Measurements from ENCODE around the gene ZNF665.
"Not testable (repeated sequence)": the region's sequence is repeated elsewhere in the genome, so short reads cannot be mapped to it uniquely, and the experiment has no call there.

The ZNF665 gene

DNA sequence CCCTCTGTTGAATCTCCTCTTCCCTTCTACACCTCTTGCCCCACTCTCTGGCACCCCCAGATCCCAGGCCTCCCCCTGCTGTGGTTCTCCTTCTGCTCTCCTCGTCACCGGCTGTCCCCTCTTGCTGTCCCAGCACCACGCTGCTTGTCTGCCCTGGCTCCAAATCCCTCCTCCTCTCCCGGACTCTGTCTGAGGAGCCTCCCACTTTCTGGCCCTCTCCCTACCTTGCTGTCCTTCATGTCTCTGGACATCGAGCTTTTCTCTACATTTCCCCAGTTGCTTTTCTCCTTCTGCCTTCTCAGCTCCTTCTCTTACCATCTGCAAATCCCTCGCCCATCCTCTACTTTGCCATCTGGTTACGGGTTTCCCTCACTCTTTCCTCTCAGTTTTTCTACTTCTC, 35.5 kb downstream of the ZNF665 start:
- DNase-seq = no peak

DNA sequence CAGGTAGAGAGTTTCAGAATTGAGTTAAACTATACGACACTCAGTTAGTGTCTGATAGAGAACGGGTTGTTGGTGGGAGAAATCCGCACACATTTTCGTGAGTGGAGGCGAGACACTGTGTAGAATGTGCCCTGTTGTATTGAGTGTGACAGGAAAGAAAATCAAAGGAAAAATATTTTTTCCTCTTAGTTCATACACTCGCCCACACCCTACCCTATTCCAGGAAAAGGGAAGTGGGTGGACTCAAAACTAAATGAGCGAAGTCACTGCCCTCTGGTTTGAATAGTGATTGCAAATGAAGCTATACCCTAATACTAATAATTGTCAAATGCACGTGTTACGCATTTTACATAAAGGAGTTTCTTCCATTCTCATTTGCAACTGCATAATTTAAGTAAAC, 36.3 kb downstream of the ZNF665 start:
- DNase-seq = no peak

DNA sequence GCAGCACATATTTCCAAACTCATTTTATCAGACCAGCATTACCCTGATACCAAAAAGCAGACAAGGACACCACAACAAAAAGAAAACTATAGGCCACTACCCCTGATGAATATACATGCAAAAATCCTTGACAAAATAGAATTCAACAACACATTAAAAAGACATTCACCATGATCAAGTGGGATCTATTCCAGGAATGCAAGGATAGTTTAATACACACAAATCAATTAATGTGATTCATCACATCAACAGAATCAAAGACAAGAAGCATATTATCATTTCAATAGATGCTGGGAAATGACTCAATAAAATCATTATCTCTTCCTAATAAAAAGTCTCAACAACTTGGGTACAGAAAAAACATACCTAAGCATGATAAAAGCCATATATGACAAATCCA, 45.5 kb downstream of the ZNF665 start:
- no peak for DNase-seq

DNA sequence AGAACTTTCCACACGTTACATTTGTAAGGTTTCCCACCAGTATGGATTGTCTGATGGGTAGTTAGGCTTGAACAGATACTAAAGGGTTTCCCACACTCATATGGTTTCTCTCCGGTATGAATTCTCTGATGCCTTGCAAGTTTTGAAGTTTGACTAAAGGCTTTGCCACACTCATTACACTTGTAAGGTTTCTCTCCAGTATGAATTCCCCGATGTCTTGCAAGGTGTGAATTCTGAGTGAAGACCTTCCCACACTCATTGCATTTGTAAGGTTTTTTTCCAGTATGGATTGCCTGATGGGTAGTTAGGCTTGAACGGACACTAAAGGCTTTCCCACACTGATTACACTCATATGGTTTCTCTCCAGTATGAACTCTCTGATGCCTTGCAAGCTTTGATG, 52.8 kb downstream of the ZNF665 start:
- DNase-seq = no peak

DNA sequence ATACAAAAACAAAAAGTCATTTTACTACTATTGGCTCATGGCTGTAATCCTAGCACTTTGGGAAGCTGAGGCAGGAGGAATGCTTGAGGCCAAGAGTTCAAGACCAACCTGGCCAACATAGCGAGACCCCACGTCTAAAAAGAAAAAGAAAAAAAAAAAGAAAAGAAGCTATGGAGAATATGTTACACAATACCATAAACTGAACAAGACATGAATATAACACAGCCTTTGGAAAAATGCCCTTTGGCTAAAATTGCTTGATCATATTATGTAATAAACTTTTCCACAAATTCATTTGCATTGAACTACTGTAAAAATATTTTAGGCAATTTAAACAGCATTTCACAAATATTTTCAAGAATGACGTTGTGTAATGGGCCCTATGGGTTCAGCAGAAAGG, 56.7 kb downstream of the ZNF665 start:
- no peak for DNase-seq

DNA sequence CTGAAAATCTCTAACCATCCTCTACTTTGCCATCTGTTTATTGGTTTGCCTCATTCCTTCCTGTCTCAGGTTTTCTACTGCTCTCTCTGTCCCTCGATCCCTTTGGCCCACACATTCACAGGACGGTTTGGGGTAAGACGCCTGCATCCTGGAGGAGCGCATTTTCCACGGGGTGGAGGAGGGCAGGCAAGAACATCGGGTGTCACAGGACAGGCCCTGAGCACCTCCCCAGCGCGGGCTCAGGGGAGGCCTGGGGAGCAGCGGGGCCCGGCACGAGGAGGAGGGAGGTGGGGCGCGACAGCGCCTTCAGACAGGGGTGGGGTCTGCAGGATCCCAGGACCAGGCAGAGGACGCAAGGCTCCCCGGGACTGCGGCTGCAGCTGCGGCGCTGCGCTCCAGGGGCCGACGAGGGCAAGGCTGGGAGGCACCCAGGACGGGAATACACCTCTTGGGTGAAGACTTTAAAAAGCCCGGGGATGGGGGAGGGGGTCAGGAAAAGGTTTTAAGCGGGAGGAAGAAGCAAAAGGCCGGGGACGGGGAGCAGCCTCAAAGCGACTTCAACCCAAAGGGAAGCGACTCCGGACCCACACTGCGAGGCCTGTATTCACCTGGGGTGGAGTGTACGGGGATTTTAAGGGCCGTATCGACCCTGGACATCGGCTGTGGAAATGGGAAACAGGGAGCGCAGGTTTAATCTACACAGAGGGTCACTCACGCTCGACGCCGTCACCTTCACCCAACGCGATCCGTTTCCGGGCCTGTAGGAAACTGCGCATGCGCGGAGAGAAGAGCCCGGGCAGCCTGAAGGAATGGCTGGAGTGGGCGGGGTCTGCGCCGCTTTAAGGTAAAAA, 60.8 kb downstream of the ZNF665 start, which contains the start of gene ZNF415:
TSS of gene ZNF415 (minus strand) at position 770 of the 851 bp plus-strand sequence. CDS start 10,234 bp downstream, outside the sequence.
- DNase-seq = peak; percentile 91

DNA sequence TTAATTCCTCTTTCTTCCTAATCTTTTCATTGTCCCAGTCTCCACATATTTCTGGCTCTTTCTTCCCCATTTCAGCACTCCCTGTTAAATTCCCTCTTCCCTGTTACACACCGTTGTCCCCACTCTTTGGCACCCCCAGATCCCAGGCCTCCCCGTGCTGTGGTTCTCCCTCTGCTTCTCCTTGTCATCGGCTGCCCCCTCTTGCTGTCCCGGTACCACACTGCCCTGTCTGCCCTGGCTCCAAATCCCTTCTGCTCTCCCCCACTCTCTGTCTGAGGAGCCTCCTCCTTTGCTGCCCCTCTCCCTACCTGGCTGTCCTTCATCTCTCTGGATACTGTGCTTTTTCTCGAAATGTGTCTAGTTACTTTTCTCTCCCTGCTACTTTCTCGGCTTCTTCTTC, 61.4 kb downstream of the ZNF665 start:
- DNase-seq = no peak

DNA sequence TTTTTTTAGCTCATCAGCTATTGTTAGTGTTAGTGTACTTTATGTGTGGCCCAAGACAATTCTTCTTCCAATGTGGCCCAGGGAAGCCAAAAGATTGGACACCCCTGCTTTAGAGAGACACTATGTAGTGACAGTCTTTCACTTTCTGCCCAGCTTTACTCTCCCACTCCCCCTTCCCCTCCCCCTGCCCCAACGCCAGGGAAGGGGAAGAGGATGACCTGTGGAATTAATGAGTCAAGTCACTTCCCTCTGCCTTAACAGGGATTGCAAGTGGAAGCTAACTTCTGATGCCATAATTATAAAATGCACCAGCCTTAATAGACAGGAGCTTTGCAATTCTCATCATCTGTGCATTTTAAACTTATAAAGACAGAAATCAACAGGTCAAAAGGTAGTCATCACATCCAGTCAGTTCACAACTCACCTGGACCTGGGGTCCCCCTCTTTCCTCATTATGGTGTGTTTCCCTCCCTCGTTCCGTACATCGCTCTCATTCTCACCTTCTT, 62.0 kb downstream of the ZNF665 start:
- no peak for DNase-seq

DNA sequence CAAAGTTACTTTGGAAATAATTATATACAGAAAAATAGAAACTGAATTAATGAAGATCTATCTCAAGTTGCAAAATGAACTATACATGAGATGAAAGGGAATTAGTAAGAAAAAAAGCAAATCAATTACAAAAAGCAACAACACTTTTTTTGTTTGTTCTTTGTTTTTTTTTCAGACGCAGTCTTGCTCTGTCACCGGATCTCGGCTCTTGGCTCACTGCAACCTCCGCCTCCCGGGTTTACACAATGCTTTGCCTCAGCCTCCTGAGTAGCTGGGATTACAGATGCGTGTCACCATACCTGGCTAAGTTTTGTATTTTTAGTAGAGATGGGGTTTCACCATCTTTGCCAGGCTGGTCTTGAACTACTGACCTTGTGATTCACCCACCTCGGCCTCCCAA, 62.7 kb downstream of the ZNF665 start:
- DNase-seq = no peak

DNA sequence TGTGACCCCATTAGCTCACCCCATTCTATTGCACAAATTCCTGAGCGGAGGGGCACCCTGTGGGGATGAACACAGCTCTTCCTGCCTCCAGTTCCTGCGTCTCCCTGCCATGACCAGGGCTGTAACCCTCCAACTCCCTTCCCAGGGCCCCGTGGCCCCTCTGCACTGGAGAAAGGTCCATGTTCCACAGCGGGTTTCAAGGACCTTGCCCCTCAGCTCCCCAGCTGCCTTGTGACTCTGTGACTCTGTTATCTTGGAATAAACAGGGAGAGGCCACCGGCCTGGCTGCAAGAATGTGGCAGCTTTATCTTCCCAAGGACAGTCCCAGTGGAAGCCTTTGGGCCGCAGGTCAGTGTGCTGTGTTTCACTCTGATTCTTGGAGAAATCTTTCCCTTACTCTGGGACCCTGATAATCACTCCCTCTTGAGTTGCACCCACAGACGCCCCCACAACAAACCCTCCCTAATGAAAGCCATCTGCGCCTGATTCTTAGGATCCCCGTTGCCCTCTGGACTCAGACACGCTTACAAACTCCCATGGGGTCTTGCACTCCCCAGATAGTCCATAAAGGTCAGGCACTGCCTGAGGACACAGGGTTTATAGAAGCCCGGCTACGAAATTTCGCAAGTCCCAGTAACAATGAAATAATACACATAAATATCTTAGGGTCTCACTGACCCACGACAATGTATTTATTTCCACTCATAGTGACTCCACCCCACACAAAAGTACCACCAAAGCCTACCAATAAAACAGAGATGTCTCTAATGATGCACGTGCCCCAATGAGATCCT, 66.2 kb downstream of the ZNF665 start:
- not testable (repeated sequence) for DNase-seq

DNA sequence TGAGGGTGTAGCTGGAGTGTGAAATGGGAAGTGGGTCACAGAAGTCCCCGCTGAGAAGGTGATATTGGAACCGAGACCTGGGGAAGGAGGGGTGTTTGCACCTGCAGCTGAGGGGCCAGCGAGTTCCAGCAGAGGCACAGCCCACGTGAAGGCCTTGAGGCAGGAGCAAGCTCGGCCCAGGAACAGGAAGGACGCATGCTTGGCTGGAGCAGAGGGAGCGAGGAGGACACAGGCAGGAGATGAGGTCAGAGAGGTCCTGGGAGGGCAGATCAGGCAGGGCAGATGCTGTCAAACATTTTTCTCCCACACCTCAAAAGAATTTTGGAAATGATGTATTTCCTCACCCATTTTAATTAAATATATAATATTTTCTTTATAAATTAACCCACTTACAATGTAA, 69.8 kb downstream of the ZNF665 start:
- no peak for DNase-seq
